Transverse colon (tissue), 4 donors: ENCODE data around the gene RNF224.

ENCODE experiments used
- EP300 ChIP-seq: sonication (generic); formaldehyde crosslinking; IDR thresholded peaks from one replicate; pipeline ENCODE4 v1.6.1; 2017; ENCODE audit warnings: antibody characterized with exemption, low read depth
- POLR2A ChIP-seq: fragments of 450-650 bp; IDR thresholded peaks from one replicate; pipeline ENCODE4 v1.6.1; 2016; ENCODE audit warnings: antibody characterized with exemption, mild to moderate bottlenecking, moderate library complexity
- POLR2AphosphoS5 ChIP-seq, 3 donors: sonication (generic); formaldehyde crosslinking; IDR thresholded peaks; one replicate each; pipeline ENCODE4 v1.6.1; 2016; ENCODE audit warnings: antibody characterized with exemption in 3 of 3
- TF ChIP-seq, protein P1 (sequence below), 5 experiments: fragments of 200-600 bp in 3 of 5; fragments of 450-650 bp in 2 of 5; sonication (generic) in 3 of 5; IDR thresholded peaks; 1 replicate in 2 of 5; 2 replicates in 3 of 5; pipeline ENCODE4 v1.5.1; 2016 to 2017; ENCODE audit warnings: antibody characterized with exemption in 5 of 5, inconsistent platforms in 3 of 5, mild to moderate bottlenecking in 2 of 5, moderate library complexity in 1 of 5

DNA sequence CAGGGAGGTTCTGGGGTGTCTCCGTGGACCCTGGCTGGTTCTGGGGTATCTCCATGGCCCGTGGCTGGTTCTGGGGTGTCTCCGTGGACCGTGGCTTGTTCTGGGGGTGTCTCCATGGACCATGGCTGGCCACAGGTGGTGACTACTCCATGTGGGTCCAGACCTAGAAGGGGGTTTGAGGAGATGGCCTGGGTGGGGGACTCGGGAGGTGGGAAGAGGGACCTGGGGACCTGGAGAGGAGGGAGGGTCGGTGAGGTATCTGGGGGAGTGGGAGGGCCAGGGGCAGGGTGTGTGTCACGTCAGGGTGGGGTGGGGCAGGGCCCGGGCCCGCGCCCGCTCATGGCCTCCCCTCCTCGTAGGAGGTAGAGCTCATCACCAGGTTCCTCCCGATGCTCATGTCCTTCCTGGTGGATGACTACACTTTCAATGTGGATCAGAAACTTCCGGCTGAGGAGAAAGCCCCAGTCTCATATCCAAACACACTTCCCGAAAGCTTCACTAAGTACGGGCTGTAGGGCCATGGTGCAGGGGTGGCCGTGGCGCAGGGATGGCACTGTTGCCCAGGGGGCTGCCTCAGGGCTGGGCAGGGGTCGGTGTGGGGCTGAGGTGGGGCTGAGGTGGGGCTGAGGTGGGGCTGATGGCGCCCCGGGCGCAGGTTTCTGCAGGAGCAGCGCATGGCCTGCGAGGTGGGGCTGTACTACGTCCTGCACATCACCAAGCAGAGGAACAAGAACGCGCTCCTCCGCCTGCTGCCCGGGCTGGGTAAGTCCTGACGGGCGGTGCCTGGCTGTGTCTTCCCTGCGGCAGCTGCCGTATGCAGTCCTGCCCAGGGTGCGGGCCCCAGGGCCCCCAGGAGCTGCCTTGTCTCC, 39.5 kb downstream of the RNF224 start:
- TF ChIP-seq, protein P1, sequence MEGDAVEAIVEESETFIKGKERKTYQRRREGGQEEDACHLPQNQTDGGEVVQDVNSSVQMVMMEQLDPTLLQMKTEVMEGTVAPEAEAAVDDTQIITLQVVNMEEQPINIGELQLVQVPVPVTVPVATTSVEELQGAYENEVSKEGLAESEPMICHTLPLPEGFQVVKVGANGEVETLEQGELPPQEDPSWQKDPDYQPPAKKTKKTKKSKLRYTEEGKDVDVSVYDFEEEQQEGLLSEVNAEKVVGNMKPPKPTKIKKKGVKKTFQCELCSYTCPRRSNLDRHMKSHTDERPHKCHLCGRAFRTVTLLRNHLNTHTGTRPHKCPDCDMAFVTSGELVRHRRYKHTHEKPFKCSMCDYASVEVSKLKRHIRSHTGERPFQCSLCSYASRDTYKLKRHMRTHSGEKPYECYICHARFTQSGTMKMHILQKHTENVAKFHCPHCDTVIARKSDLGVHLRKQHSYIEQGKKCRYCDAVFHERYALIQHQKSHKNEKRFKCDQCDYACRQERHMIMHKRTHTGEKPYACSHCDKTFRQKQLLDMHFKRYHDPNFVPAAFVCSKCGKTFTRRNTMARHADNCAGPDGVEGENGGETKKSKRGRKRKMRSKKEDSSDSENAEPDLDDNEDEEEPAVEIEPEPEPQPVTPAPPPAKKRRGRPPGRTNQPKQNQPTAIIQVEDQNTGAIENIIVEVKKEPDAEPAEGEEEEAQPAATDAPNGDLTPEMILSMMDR (IDR thresholded peaks at IDR 0.05): no peak
- no peak for TF ChIP-seq POLR2A
- no peak for TF ChIP-seq EP300
- no peak for TF ChIP-seq POLR2AphosphoS5 (IDR thresholded peaks at IDR 0.05)
